Measurements from ENCODE around the gene LHX2.

DNA sequence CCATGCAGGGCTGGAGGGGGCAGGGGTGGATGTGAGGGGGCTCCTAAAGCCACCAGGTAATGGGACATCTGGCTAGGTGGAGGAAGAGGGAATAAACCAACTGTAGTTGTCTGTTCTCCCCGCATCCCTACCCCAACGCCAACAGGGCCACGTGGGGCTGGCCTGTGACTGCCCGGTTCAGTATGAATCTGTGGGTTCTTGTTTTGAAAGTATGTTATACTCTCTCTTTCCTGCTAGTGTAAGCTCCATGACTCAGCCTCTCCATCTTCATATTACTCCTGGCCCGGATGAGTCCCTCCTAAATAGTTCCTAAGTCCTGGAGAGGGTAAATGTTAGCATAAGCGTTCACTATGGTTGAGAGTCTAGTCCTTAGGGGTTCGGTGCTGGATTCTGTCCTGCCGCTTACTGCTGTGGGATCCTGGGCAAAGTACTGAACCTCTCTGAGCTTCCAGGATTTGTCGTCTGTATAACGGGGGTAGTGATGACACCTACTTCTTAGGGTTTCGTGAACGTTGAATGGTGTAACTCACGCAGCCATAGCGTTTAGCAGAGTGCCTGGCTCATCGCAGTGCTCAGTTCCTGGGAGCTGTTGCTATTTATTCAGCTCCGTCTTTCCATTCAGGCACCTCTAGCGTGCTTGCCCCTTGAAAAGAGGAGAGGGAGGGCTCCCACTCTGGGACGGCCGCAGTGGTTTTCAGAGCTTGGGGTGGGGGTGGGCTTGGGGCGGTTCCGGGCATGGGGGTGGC, 28.8 kb downstream of the LHX2 start:
- TF ChIP-seq ZNF274 (IDR thresholded peaks at IDR 0.05; ENCODE audit: low read depth, low read length) (no peak), SUZ12 (IDR thresholded peaks at IDR 0.05; ENCODE audit: extremely low read depth, insufficient read depth, insufficient read length) (no peak), YY1 (IDR thresholded peaks at IDR 0.05; ENCODE audit: insufficient read depth, insufficient read length) (no peak)
